GM13976 (cell line): ENCODE data around the gene UBE3D.

Source experiments
- DNase-seq: peaks from one replicate; pipeline ENCODE4 v3.0.0; 2012; ENCODE audit warnings: low spot score
- CTCF ChIP-seq: IDR thresholded peaks from 2 replicates; pipeline ENCODE4 v1.5.1; 2012; ENCODE audit warnings: borderline replicate concordance, mild to moderate bottlenecking; ENCODE audit not compliant: insufficient read depth; ENCODE audit errors: extremely low read depth, missing control alignments, control extremely low read depth
- in situ Hi-C: fragments of 300-500 bp; cut with MboI; formaldehyde crosslinking; loops from one replicate; pipeline ENCODE4 v1.12.0; 2022; ENCODE audit warnings: low sequenced_read_pairs, mixed read lengths, inconsistent platforms; ENCODE audit not compliant: unreplicated experiment

UBE3D gene

GRCh38 chr6:83061190-83061589 lies 4.5 kb downstream of the UBE3D start:
- no peak for TF ChIP-seq CTCF
- no peak for DNase-seq
- in situ Hi-C loops: no loop called here

- peak; percentile 72 for TF ChIP-seq CTCF
- in situ Hi-C loops: loop anchor here (5.0 kb wide), 1 partner anchor 801 kb away; no protein-coding TSS in a partner anchor
- DNase-seq: peak; percentile 34
Measured at GRCh38 chr6:83057705-83058321, 7.8 kb downstream of the UBE3D start.

GRCh38 chr6:83055366-83055964 lies 10.2 kb downstream of the UBE3D start:
- in situ Hi-C loops: loop anchor here (5.0 kb wide), 1 partner anchor 798 kb away; no protein-coding TSS in a partner anchor
- peak; percentile 40 for DNase-seq
- TF ChIP-seq CTCF: peak; percentile 47

- in situ Hi-C loops: no loop called here
- DNase-seq: no peak
- no peak for TF ChIP-seq CTCF
Measured at GRCh38 chr6:83053678-83054077, 12.0 kb downstream of the UBE3D start.

- DNase-seq: no peak
- TF ChIP-seq CTCF: no peak
- in situ Hi-C loops: no loop called here
Measured at GRCh38 chr6:83051377-83052172, 14.1 kb downstream of the UBE3D start.

GRCh38 chr6:83047065-83047754 lies 18.4 kb downstream of the UBE3D start:
- no peak for DNase-seq
- in situ Hi-C loops: no loop called here
- TF ChIP-seq CTCF: no peak
